CD14-positive monocyte (primary cell): ENCODE results near the gene HSPA12A. TPM values are rescaled to one million over a fixed set of nuclear protein-coding genes. Genes with fewer than 3 reads are reported as not detected.

Source experiments
- DNase-seq, 3 donors: peaks; one replicate each; pipeline ENCODE4 v3.0.0-alpha.2; 2011 to 2022
- H2AFZ ChIP-seq: 2 replicates; pipeline ENCODE4 v1.6.0; 2012; ENCODE audit warnings: mild to moderate bottlenecking, low read depth, low read length, inconsistent platforms; ENCODE audit not compliant: insufficient read depth, poor library complexity, severe bottlenecking
- H3K27ac ChIP-seq, 2 donors: 1 replicate in 1 of 2; 2 replicates in 1 of 2; pipeline ENCODE4 v1.5.1; 2012 to 2013; ENCODE audit warnings: low read length in 2 of 2, control low read depth in 1 of 2, inconsistent platforms in 1 of 2, low read depth in 1 of 2, mild to moderate bottlenecking in 1 of 2
- H3K27me3 ChIP-seq, 2 donors: one replicate each; pipeline versions ENCODE4 v1.6.0 to v1.6.1; 2011 to 2013; ENCODE audit warnings: low read length in 2 of 2; ENCODE audit not compliant: control insufficient read depth in 2 of 2, insufficient read depth in 2 of 2
- H3K36me3 ChIP-seq, 2 donors: replicated peaks in 1 of 2; 1 replicate in 1 of 2; 2 replicates in 1 of 2; pipeline versions ENCODE4 v1.5.1 to v1.6.1; 2012 to 2013; ENCODE audit warnings: low read length in 2 of 2, control low read depth in 1 of 2, inconsistent platforms in 1 of 2, mild to moderate bottlenecking in 1 of 2; ENCODE audit not compliant: insufficient read depth in 2 of 2, control insufficient read depth in 1 of 2
- H3K4me1 ChIP-seq, 2 donors: 1 replicate in 1 of 2; 2 replicates in 1 of 2; pipeline versions ENCODE4 v1.5.1 to v1.6.1; 2012 to 2013; ENCODE audit warnings: low read length in 2 of 2, control low read depth in 1 of 2, inconsistent platforms in 1 of 2, mild to moderate bottlenecking in 1 of 2, moderate library complexity in 1 of 2; ENCODE audit not compliant: insufficient read depth in 2 of 2, control insufficient read depth in 1 of 2
- H3K4me2 ChIP-seq: replicated peaks from 2 replicates; pipeline ENCODE3; 2012; ENCODE audit warnings: low read length, moderate library complexity, mild to moderate bottlenecking; ENCODE audit not compliant: poor library complexity, severe bottlenecking; ENCODE audit errors: extremely low read depth
- H3K4me3 ChIP-seq, 3 experiments: fragments of 200-600 bp in 1 of 3; sonication (generic) in 1 of 3; replicated peaks in 1 of 3; 1 replicate in 2 of 3; 2 replicates in 1 of 3; pipeline ENCODE4 v1.5.1; 2011 to 2013; ENCODE audit warnings: low read length in 3 of 3, mild to moderate bottlenecking in 3 of 3, control low read depth in 2 of 3, low read depth in 2 of 3, inconsistent platforms in 1 of 3, moderate library complexity in 1 of 3
- H3K79me2 ChIP-seq: 2 replicates; pipeline ENCODE4 v1.6.0; 2012; ENCODE audit warnings: mild to moderate bottlenecking, control low read depth, inconsistent platforms, low read length, moderate library complexity; ENCODE audit not compliant: insufficient read depth
- H3K9ac ChIP-seq: 2 replicates; pipeline ENCODE4 v1.6.0; 2017; ENCODE audit warnings: low read length, mild to moderate bottlenecking; ENCODE audit not compliant: insufficient read depth, poor library complexity, severe bottlenecking
- H3K9me3 ChIP-seq, 2 donors: replicated peaks in 1 of 2; 1 replicate in 1 of 2; 2 replicates in 1 of 2; pipeline versions ENCODE4 v1.5.1 to v1.6.1; 2012 to 2013; ENCODE audit warnings: low read length in 2 of 2, control low read depth in 1 of 2; ENCODE audit not compliant: control insufficient read depth in 1 of 2, insufficient read depth in 1 of 2
- H4K20me1 ChIP-seq: 2 replicates; pipeline ENCODE4 v1.6.0; 2012; ENCODE audit warnings: mild to moderate bottlenecking, low read length, control low read depth, moderate library complexity; ENCODE audit not compliant: insufficient read depth
- H3K27ac Mint-ChIP-seq, 7 donors: one replicate each; pipeline ENCODE4 v1.8.0; 2020; ENCODE audit warnings: mild to moderate bottlenecking in 7 of 7, mixed read lengths in 7 of 7, moderate library complexity in 6 of 7, inconsistent platforms in 2 of 7
- H3K27me3 Mint-ChIP-seq, 3 donors: one replicate each; pipeline ENCODE4 v1.8.0; 2021 to 2022; ENCODE audit warnings: low read depth in 3 of 3, mild to moderate bottlenecking in 3 of 3, mixed read lengths in 3 of 3, moderate library complexity in 3 of 3, inconsistent platforms in 1 of 3
- H3K36me3 Mint-ChIP-seq, 2 donors: one replicate each; pipeline ENCODE4 v1.8.0; 2020; ENCODE audit warnings: mixed read lengths in 2 of 2, inconsistent platforms in 1 of 2, mild to moderate bottlenecking in 1 of 2
- H3K4me1 Mint-ChIP-seq: one replicate; pipeline ENCODE4 v1.8.0; 2020; ENCODE audit warnings: mild to moderate bottlenecking, mixed read lengths
- H3K4me3 Mint-ChIP-seq, 2 donors: one replicate each; pipeline ENCODE4 v1.8.0; 2020; ENCODE audit warnings: mild to moderate bottlenecking in 2 of 2, mixed read lengths in 2 of 2, moderate library complexity in 1 of 2
- H3K9me3 Mint-ChIP-seq, 7 donors: one replicate each; pipeline ENCODE4 v1.8.0; 2020 to 2022; ENCODE audit warnings: mixed read lengths in 7 of 7, mild to moderate bottlenecking in 6 of 7, moderate library complexity in 6 of 7, inconsistent platforms in 2 of 7
- WGBS: methylation state at CpG from one replicate; pipeline ENCODE4 v1.1.5; 2013; ENCODE audit warnings: missing lambda C conversion rate; ENCODE audit not compliant: insufficient coverage; 5-methylcytosine and 5-hydroxymethylcytosine counted together
- intact Hi-C, 2 donors: fragments of 100-400 bp; cut with micrococcal nuclease; formaldehyde crosslinking; loops; one replicate each; pipeline versions ENCODE4 v1.15.0 to v1.15.1; 2023
- polyA plus RNA-seq, 3 donors: library from polyadenylated mRNA; depleted of rRNA in 1 of 3; unstranded in 2 of 3; stranded (reverse) in 1 of 3; fragments of 300-500 nt in 2 of 3; fragments of >200 nt in 1 of 3; fragmentation: Illumina TruSeq in 2 of 3; gene quantifications; 1 replicate in 2 of 3; 2 replicates in 1 of 3; pipeline ENCODE4 v1.2.3, GENCODE V29; 2012 to 2021
- TF ChIP-seq, protein P1 (sequence below): fragments of 200-600 bp; IDR thresholded peaks from one replicate; pipeline ENCODE4 v1.8.0; 2022; ENCODE audit warnings: antibody characterized with exemption, mild to moderate bottlenecking

The HSPA12A gene
- polyA plus RNA-seq, 3 donors: 0.01 TPM; not detected in 2

DNA sequence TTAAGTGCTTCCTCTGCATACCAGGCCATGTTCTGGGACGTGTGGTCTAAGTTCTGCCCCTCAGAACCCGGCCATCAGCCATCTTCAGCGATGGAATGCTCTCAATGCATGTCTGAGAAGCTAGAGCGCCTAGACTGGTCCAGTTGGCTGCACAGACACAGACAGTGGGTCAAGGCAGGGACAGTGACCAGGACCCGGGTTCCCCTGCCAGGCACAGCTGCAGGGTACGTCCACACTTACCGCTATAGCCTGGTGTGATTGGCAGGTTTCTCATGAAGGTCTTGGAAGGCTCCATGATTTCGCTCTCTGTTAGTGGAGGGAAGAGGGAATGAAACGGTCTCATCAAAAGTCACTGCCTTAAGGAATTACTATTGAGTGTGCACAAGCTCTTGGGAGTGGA is 74.3 kb downstream of the HSPA12A start:
- 94% methylated on average over 8 of the region's 9 CpGs for WGBS
- no peak overlapping the region for H3K27ac Mint-ChIP-seq
- Histone ChIP-seq H3K27ac (no peak overlapping the region), H3K9me3 (no peaks in the 10 kb centered on the region), H3K4me3 (no peak overlapping the region), H4K20me1 (no peaks in the 10 kb centered on the region), H3K36me3 (no peaks in the 10 kb centered on the region), H3K4me2 (no peak overlapping the region), H3K4me1 (no peaks in the 10 kb centered on the region), H3K79me2 (no peaks in the 10 kb centered on the region), H3K27me3 (peaks cover 0 to 9% of the 10 kb centered on the region in 2 donors), H2AFZ (no peak overlapping the region), H3K9ac (no peak overlapping the region)
- TF ChIP-seq, protein P1, sequence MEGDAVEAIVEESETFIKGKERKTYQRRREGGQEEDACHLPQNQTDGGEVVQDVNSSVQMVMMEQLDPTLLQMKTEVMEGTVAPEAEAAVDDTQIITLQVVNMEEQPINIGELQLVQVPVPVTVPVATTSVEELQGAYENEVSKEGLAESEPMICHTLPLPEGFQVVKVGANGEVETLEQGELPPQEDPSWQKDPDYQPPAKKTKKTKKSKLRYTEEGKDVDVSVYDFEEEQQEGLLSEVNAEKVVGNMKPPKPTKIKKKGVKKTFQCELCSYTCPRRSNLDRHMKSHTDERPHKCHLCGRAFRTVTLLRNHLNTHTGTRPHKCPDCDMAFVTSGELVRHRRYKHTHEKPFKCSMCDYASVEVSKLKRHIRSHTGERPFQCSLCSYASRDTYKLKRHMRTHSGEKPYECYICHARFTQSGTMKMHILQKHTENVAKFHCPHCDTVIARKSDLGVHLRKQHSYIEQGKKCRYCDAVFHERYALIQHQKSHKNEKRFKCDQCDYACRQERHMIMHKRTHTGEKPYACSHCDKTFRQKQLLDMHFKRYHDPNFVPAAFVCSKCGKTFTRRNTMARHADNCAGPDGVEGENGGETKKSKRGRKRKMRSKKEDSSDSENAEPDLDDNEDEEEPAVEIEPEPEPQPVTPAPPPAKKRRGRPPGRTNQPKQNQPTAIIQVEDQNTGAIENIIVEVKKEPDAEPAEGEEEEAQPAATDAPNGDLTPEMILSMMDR: no peak
- intact Hi-C loops: no loop called here
- no peak overlapping the region for H3K4me3 Mint-ChIP-seq
- H3K9me3 Mint-ChIP-seq: peaks cover 0 to 3% (median 0%) of the 10 kb centered on the region in 7 donors
- H3K4me1 Mint-ChIP-seq: no peaks in the 10 kb centered on the region
- no peak for DNase-seq
- H3K27me3 Mint-ChIP-seq: peaks cover 18 to 27% (median 19%) of the 10 kb centered on the region in 3 donors
- no peaks in the 10 kb centered on the region for H3K36me3 Mint-ChIP-seq

DNA sequence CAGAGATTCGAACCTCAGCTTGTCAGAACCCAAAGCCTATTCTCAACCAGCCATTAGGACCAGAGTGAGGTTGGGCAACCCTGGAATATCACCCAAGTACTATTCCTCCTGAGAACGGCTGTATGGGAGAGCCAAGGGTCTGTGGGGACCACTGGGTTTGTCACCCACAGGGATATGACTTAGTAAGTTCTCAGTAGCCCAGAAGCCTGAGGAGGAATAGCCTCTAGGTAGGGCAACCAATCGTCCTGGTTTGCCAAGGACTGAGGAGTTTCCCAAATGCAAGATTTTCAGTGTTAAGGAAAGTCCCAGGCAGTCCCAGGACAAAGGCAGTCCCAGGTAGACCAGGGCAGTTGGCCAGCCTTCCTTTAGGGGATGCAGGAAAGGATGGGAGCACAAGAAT is 74.9 kb downstream of the HSPA12A start:
- Histone ChIP-seq H3K27me3 (peaks cover 0 to 9% of the 10 kb centered on the region in 2 donors), H4K20me1 (no peaks in the 10 kb centered on the region), H3K79me2 (no peaks in the 10 kb centered on the region), H3K9me3 (no peaks in the 10 kb centered on the region), H3K4me2 (no peak overlapping the region), H3K4me1 (no peaks in the 10 kb centered on the region), H3K4me3 (no peak overlapping the region), H3K9ac (no peak overlapping the region), H2AFZ (no peak overlapping the region), H3K36me3 (no peaks in the 10 kb centered on the region), H3K27ac (no peak overlapping the region)
- no peak for DNase-seq
- H3K36me3 Mint-ChIP-seq: no peaks in the 10 kb centered on the region
- H3K4me1 Mint-ChIP-seq: no peaks in the 10 kb centered on the region
- intact Hi-C loops: no loop called here
- 84% methylated on average over 3 of the region's 3 CpGs for WGBS
- peaks cover 19 to 27% (median 20%) of the 10 kb centered on the region in 3 donors for H3K27me3 Mint-ChIP-seq
- H3K27ac Mint-ChIP-seq: peak overlapping the region in 1 of 7 donors; percentile 73
- TF ChIP-seq, protein P1: no peak
- H3K4me3 Mint-ChIP-seq: no peak overlapping the region
- H3K9me3 Mint-ChIP-seq: peaks cover 0 to 3% (median 0%) of the 10 kb centered on the region in 7 donors
